Stimulated activated CD8-positive, alpha-beta memory T cell treated with anti-CD3 and anti-CD28 coated beads, Interleukin-4, amount 100 ng/mL, for 1 hour (primary cell): ENCODE results near the gene TYK2.
"Not testable (repeated sequence)": the region's sequence is repeated elsewhere in the genome, so short reads cannot be mapped to it uniquely, and the experiment has no call there.

ENCODE experiments used
- DNase-seq, 2 donors: peaks; one replicate each; pipeline ENCODE4 v3.0.0-alpha.2; 2020; ENCODE audit warnings: low read depth in 2 of 2, low spot score in 1 of 2

TYK2 gene

DNA sequence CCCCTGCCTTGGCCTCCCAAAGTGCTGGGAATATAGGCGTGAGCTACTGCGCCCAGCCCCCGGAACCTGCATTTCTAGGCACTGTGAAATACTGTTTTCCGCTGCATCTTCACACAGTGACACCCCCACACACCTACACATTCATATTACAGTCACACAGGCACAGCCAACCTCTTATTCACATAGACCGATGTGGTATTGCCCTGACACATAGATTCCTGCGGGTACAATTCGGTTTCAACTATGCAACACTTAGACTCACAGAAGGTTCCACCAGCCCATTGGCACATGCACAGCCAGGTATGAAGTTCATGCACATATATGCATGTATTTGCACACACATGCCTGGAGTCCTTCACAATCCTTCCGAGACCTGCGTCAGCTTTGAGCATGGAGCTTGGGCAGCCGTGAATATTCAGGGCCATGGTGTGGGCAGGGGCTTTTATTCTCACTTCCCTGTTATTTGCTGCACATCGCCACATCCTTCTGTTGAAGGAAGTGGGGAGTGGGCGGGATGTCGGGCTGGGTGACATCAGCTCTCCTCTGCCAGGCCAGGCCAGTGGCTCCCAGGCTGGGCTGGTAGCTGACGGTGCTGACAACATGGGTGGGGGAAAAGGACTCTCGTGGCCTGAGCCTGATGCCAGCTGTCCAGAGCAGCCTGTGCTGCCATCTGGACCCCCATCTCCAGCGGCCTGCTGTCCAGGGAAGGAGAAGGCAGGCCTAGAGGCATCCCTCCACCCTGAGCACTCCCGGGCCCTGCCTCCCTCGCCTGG, 28.3 kb upstream of the TYK2 start:
- no peak for DNase-seq

DNA sequence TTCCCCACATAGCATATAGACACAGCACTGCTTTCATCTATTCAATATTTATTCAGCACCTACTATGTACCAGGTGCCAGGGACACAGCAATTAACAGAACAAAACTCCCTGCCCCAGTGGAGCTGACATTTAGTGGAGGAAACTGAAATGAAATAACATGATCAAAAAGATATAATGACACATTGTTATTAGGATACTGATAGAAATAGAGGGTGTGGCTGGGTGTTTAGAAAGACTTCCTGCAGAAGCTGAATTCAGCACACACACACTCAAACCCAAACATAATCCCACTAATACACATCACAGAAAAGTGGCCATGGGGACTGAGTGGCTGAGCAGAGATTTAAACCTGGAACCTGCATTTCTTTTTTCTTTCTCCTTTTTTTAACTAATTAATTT, 26.7 kb upstream of the TYK2 start:
- no peak for DNase-seq

DNA sequence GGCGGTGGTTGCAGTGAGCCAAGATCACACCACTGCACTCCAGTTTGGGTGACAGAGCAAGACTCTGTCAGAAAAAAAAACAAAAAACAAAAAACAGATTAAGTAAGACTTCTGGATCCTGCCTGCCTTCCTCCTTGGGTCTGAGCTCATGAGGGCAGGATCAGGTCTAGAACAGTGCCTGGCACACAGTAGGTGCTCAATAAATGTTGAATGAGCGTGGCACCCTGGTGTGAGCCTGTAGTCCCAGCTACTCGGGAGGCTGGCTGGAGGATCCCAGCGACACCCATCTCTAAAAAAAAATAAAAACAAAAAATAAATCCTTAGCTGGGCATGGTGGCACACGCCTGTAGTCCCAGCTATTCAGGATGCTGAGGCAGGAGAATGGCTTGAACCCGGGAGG, 25.8 kb upstream of the TYK2 start:
- no peak for DNase-seq

DNA sequence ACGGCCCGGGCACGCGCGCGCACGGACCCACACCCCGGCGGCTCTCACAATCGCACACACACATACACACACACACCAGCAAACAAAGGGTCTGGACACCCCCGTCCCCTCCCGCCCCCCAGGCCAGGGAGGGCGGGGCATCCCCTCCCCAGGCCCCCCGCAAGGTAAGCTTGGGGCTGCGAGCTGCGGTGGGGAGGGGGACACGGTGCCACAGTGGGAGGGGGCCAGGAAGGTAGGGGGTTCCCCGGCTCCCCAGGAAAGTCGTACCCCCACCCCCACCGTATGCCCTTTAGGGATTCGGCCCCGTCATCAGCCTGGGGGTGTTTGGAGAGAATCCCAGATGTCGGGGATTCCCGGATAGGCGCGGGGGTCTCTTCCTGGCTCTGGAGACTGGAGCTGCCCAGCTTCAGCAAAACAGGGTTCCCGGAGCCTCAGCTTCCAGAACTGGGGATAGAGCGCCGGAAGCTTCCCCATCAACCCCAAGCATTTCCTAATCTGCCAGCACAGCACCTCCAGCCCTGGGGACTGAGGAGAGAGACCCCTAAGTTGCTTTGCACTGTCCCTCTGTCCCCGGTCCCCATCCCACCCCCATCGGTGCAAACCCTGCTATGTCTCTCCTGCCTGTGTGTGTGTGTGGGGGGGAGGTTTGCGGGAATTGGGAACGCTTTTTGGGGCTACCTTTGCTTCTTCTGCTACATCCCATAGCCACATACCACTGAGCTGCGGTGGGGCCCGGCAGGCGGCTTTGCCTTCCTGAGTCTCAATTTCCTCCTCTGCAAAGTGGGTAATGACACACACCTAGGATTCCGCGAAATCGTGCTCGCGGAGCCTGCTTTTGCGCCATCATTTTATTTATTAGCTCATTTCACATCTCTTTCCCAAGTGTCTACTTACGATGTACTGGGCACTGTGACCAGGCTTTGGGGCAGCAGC, 24.8 kb upstream of the TYK2 start:
- no peak for DNase-seq

DNA sequence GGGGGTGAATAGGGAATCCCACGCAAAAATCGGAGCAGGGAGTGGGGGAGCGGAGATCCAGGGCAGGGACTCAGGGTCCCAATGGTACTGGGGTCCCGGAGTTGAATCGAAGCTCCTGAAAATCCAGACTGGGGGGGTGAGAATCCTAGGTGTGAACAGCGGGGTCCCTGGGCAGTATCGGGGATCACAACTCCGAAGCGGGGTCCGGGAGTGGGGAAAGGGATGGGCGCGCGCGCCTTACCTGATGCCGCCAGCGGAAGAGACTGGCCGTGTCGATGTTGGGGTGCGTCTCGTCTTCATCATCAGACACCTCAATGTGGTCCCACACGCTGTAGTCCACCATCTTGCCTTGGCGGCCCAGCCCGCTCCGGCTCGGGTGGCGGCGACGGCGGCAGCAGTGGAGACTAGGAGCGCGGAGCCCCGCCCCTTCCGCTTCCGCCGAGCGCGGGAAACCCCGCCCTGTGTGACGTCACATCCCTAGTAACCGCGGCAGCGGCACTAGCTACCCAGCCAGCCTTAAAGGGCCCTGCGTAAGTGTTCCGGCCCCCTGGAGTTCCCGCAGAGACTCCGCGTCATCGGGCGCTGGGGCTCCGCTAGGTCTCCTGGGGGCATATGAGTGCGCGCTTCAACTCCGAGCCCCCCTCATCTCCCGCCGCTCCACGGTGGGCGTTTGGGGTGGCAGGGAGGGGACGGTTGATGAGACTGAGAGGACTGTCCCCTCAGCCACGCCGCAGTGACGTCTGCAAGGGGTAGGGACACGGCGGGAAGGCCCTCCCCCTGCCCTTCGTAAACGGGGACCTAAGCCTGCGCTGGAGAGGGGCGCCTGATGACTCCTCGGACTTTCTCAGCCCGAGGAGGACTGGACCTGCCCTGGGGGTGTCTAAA, 23.0 kb upstream of the TYK2 start, which contains the start of gene CDC37:
Gene CDC37 (minus strand): TSS at position 406 of the 885 bp plus-strand sequence. CDS start 63 bp downstream, at position 343.
- peak; percentile 96 to 97 for DNase-seq

DNA sequence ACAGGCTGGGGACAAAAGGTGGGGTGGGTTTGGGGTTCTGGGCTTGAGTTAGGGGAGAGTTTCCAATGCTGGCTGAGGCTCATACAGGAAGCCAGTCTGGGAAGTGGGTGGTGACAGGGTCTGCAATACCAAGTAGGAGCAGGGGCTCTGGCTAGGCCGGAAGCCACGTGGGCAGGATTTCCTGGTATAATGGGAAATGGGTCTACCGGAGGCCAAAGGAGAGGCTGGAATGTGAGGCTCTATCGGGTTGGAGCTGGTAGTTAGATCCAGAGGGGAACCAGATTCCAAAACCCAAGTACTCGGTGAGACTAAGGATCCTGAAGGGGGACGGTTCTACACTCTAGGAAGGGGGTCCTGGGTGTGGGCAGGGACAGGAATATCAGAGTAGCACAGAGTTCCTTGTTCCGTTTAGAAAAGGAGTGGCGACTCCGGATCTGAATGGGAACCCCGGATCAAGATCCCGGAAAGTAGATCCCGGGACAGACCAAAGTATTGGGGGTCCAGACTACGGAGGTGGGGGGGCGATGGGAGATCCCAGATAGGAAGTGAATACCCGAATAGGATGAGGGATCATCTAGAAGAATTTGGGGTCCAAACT, 22.2 kb upstream of the TYK2 start:
- DNase-seq, result no peak

DNA sequence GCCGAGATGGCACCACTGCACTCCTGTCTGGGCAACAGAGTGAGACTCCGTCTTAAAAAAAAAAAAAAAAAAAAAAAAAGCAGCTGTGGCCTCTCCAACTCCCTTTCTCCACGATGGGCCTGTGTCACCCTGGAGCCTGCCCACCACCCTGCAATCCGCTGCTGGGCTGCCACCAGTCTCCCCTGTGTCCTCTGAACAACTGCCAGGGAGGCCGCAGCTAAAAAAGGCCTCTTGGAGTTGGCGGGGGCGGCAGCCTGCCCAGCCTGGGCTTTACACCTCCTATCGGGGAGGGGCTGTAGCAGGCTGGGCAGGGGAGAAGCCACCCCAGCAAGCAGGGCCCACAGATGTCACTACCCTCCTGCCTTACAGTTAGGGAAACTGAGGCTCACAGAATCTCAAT, 19.5 kb upstream of the TYK2 start:
- DNase-seq, result no peak

DNA sequence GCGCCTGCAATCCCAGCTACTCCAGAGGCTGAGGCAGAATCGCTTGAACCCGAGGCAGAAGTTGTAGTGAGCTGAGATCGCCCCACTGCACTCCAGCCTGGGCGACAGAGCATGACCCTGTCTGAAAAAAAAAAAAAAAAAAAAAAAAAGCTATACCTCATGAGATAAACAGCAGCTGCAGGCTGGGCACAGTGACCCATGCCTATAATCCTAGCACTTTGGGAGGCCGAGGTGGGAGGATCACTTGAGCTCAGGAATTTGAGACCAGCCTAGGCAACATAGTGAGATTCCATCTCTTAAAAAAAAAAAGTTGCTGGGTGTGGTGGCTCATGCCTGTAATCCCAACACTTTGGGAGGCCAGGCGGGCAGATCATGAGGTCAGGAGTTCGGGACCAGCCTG, 19.0 kb upstream of the TYK2 start:
- DNase-seq, result not testable (repeated sequence)

DNA sequence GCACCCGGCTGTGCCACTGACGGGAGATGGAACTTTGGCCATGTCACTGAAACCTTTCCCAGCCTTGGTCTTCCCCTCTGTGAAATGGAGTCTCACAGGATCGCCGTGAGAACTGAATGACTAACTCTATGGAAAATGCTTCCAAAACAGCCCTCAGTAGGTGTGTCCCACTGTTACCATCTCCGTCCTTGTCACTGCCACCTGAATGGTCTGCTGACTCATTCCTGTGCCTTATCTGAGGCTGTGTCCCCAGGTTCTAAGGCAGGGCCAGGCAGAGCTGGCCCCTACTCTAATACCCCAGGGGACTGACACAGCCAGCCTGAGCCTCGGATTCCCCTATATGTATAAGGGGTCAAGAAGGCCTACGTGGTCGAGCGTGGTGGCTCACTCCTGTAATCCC, 18.4 kb upstream of the TYK2 start:
- DNase-seq, result no peak

GRCh38 chr19:10395917-10396316, 15.5 kb upstream of the TYK2 start:
- no peak for DNase-seq

- DNase-seq, result no peak
These were observed 15.1 kb upstream of the TYK2 start for GRCh38 chr19:10395436-10395835.

DNA sequence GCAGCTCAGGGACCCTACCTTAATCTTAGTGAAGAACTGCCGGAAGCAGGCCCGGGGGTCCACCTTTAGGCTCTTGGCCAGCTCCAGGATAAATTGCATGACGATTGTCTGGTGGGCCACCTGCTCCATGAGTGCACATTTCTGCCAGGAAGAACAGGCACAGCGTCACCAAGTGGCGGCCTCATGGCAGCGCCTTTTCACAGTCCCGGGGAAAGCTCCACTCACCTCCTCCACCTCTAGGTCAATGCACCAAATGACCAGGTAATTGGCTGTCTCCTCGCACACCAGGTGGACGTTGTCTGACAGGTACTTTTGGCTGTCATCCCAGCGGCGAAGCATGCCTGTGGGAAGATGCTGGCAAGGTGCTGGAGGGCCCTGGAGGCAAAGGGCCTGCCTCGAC, 14.6 kb upstream of the TYK2 start:
- DNase-seq, result no peak

DNA sequence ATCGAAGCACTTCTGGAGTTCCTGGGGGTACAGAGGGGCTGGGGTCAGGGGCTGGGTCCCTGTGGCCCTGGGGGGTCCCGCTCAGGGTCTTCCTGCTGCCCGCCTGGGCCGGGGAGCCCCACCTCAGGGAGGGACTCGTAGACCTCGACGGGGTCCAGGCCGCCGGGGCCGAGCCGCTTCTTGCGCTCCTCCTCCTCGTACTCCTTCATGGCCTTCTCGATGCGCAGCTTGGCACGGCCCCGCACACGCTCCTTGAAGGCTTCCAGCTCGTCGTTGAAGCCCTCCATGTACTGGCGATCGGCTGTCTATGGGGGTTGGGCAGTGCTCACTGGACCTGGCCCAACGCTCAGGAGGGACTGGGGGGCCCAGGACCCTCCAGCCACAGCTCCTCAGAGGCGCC, 12.8 kb upstream of the TYK2 start:
- no peak for DNase-seq

DNA sequence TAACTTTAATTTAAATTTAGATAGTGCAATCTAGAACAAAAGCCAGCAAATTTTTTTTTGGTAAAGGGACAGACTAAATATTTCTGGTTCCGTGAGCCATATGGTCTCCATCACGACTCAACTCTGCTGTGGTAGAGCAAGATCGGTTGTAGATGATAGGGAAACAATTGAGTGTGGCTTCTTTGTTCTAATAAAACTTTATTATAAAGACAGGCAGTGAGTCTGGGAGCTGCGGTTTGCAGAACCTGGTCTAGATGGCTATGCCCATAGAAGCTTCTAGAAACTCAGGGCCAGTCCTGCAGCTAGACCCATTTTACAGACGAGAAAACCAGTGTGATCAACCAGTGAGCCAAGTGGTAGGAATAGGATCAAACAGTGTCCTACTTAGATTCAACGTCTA, 11.7 kb upstream of the TYK2 start:
- DNase-seq, result no peak

GRCh38 chr19:10390652-10391286, 10.4 kb upstream of the TYK2 start:
- peak in 1 of 2 donors; percentile 38 for DNase-seq

DNA sequence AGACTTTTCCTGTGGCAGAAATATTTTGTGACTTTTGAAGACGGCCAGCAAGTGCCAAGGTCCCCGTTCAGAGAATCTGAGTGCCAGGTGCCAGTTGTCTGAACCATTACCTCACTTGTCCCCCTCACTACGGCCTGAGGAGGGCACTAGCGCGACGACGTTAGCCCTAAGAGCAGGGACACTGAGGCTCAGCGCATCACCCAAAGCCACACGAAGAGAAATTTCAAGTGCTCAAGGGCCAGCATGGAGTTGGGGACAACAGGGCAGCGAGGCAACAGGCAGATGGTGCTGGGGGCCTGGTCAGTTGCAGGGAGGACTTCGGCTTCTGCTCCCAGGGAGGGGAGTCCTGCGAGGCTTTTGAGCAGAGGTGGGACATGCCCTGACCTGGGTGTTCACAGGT, 9.5 kb upstream of the TYK2 start:
- DNase-seq, result no peak

DNA sequence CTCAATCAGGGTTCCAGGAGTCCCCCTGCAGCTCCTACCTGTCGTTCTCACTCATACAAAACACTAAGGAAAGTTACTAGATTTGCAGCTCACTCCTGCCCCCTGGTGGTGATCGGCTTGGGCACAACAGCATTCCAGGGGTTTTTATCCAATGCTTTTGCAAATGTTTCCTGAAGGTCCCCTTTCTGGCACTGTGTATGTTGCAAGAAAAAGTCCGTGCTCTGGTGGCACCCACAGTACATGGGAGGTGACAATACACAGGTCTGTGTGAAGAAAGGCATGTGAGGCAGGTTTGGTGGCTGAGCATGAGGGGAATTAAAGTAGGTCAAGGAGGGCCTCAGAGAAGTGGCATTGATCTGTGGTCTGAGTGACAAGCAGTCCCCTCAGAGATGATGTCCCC, 8.6 kb upstream of the TYK2 start:
- DNase-seq, result peak; percentile 76 to 87

- no peak for DNase-seq
These were observed 4.2 kb upstream of the TYK2 start for GRCh38 chr19:10384580-10384979.

DNA sequence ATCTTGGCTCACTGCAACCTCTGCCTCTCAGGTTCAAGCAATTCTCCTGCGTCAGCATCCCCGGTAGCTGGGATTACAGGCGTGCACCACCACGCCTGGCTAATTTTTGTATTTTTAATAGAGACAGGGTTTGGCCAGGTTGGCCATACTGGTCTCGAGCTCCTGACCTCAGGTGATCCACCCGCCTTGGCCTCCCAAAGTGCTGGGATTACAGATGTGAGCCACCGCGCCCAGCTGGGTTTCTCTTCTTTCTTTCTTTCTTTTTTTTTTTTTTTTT, 2.8 kb upstream of the TYK2 start:
- not testable (repeated sequence) for DNase-seq

DNA sequence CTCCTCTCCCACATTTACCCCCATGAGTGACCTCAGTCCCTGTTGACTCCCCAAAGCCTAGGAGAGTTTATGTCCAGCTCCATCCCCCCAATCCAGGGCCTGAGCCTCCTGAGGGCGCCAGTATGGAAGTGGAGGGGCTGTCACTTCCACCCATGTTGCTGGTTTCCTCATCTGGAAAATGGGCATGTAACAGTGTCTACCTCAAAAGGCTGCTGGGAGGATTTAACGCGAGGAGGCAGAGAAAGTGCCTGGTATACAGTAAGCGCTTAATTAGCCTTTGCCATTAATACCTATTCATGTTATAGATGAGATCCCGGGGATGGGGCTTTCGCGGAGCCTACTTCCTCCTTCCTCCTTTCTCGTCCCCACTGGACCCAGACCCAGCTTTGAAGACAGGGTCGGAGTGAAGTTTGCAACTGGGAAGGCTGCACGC, 476 bp downstream of the TYK2 start:
- DNase-seq, result no peak

- no peak for DNase-seq
These were observed 2.2 kb downstream of the TYK2 start for GRCh38 chr19:10378124-10378523.
